H1 (cell line): ENCODE measurements around the gene NELL1. TPM values are rescaled to one million over a fixed set of nuclear protein-coding genes. Genes with fewer than 3 reads are reported as not detected.

Experiments
- CBX5 ChIP-seq: fragments of 300-800, 300-1000 bp; sonication (generic); IDR thresholded peaks from 2 replicates; pipeline ENCODE4 v1.7.1; 2016; ENCODE audit warnings: antibody characterized with exemption, low read length, low read depth
- EGR1 ChIP-seq: IDR thresholded peaks from 2 replicates; pipeline ENCODE4 v1.6.1; 2011; ENCODE audit warnings: low read depth, low read length, borderline replicate concordance
- KDM4A ChIP-seq: IDR thresholded peaks from one replicate; pipeline ENCODE4 v1.7.1; 2012; ENCODE audit warnings: low read depth, mild to moderate bottlenecking, moderate library complexity, low read length, inconsistent platforms; ENCODE audit not compliant: severe bottlenecking
- KDM5A ChIP-seq: fragments of 200-600 bp; IDR thresholded peaks from 2 replicates; pipeline ENCODE4 v1.7.1; 2012; ENCODE audit warnings: mild to moderate bottlenecking, low read length, inconsistent platforms, mixed read lengths
- PHF8 ChIP-seq: fragments of 200-600 bp; sonication (generic); conservative IDR thresholded peaks from 2 replicates; pipeline ENCODE4 v1.7.1; 2012; ENCODE audit warnings: low read depth, mild to moderate bottlenecking, inconsistent platforms, low read length, moderate library complexity
- TCF12 ChIP-seq: IDR thresholded peaks from 2 replicates; pipeline ENCODE4 v1.6.1; 2011; ENCODE audit warnings: low read depth, mild to moderate bottlenecking, low read length
- ZNF274 ChIP-seq: IDR thresholded peaks from 2 replicates; pipeline ENCODE4 v1.7.0; 2012; ENCODE audit warnings: low read length, borderline replicate concordance; ENCODE audit errors: extremely low read depth
- polyA plus RNA-seq, 7 experiments: library from polyadenylated mRNA; depleted of rRNA in 3 of 7; stranded (reverse) in 5 of 7; unstranded in 2 of 7; fragments of >200 nt in 5 of 7; fragments of 200-250 nt in 2 of 7; gene quantifications; 1 replicate in 5 of 7; 2 replicates in 1 of 7; 4 replicates in 1 of 7; pipeline versions ENCODE4 v1.2.1 to v1.2.3, GENCODE V29; 2011 to 2013; ENCODE audit warnings: missing spikeins in 2 of 7, mixed read lengths in 2 of 7
- total RNA-seq: library from RNA; stranded (reverse); fragmentation: NEBNext Ultra II Directional; extraction: Animal tissue kit (Norgen Biotek cat#: 25700); gene quantifications from 2 replicates; pipeline ENCODE4 v1.2.1, GENCODE V29; 2021

Gene NELL1
- total and polyA plus RNA-seq, 2 of the 8 experiments (the other 6 are each of a cell fraction or from before 2014, with no cell fraction given), result 0.21 TPM; not detected in 1

DNA sequence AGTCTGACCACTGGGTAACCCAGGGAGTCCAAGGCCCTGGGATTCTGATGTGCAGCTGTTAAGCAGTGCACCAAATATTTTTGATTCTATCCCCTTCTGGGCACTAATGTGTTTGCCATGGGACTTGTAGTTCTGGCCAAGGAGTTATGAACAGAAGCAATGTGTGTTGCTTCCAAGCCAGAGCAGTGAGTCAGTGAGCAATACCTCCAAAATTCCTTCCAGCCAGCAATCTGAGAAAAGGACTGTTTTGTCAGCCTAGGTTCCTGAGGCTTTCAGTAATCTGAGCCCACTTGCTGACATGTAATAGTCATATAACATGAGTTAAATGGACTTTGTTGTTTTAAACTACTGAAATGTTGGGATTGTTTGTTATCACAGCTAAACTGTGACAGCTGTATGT is 311.4 kb downstream of the NELL1 start (continued):
- TF ChIP-seq EGR1 (no peak), ZNF274 (no peak), KDM5A (no peak), CBX5 (no peak), PHF8 (no peak), KDM4A (no peak), TCF12 (no peak)
- TF ChIP-seq, all 59 proteins: peak for 0
